HepG2 (cell line): ENCODE measurements around the gene CTSW. TPM values are rescaled to one million over a fixed set of nuclear protein-coding genes. Genes with fewer than 3 reads are reported as not detected.

Experiments
- ARID3A ChIP-seq: IDR thresholded peaks from 2 replicates; pipeline ENCODE4 v1.6.1; 2012; ENCODE audit warnings: low read depth, low read length, improper control_type of control experiment
- ATF1 ChIP-seq: IDR thresholded peaks from 2 replicates; pipeline ENCODE4 v1.6.1; 2016; ENCODE audit warnings: mild to moderate bottlenecking, control low read depth
- CSRNP2 ChIP-seq: sonication (generic); formaldehyde crosslinking; conservative IDR thresholded peaks from 2 replicates; pipeline ENCODE4 v1.8.0; 2022; ENCODE audit warnings: low read depth, missing genetic modification reagents
- DNMT1 ChIP-seq: sonication (generic); formaldehyde crosslinking; IDR thresholded peaks from 2 replicates; pipeline ENCODE4 v1.5.1; 2020; ENCODE audit warnings: mild to moderate bottlenecking, missing genetic modification reagents
- ELF1 ChIP-seq: sonication (generic); formaldehyde crosslinking; IDR thresholded peaks from 2 replicates; pipeline ENCODE4 v1.4.0; 2020; ENCODE audit warnings: missing genetic modification reagents
- ESRRA ChIP-seq: sonication (generic); formaldehyde crosslinking; IDR thresholded peaks from 2 replicates; pipeline ENCODE4 v1.5.1; 2020; ENCODE audit warnings: mild to moderate bottlenecking, low read depth, missing genetic modification reagents
- FIP1L1 ChIP-seq: fragments of 200-400 bp; formaldehyde crosslinking; IDR thresholded peaks from 2 replicates; pipeline ENCODE4 v1.6.1; 2018; ENCODE audit warnings: low read depth, mild to moderate bottlenecking, low read length, moderate library complexity, borderline replicate concordance; ENCODE audit not compliant: insufficient read depth
- HHEX ChIP-seq: IDR thresholded peaks from 2 replicates; pipeline ENCODE4 v1.6.1; 2016; ENCODE audit warnings: control low read depth
- HNF1B ChIP-seq: sonication (generic); formaldehyde crosslinking; IDR thresholded peaks from 2 replicates; pipeline ENCODE4 v1.5.1; 2020; ENCODE audit warnings: mild to moderate bottlenecking, moderate library complexity, missing genetic modification reagents
- HOXA7 ChIP-seq: sonication (generic); formaldehyde crosslinking; IDR thresholded peaks from 2 replicates; pipeline ENCODE4 v1.8.1; 2022; ENCODE audit warnings: mild to moderate bottlenecking, missing genetic modification reagents, moderate library complexity
- JUND ChIP-seq: sonication (generic); formaldehyde crosslinking; IDR thresholded peaks from 2 replicates; pipeline ENCODE4 v1.8.0; 2022; ENCODE audit warnings: mild to moderate bottlenecking, missing genetic modification reagents
- MEF2D ChIP-seq: sonication (generic); formaldehyde crosslinking; IDR thresholded peaks from 2 replicates; pipeline ENCODE4 v1.5.1; 2020; ENCODE audit warnings: mild to moderate bottlenecking, missing genetic modification reagents
- NPAS2 ChIP-seq: sonication (generic); formaldehyde crosslinking; IDR thresholded peaks from 2 replicates; pipeline ENCODE4 v1.8.0; 2022; ENCODE audit warnings: mild to moderate bottlenecking, missing genetic modification reagents, borderline replicate concordance
- RXRB ChIP-seq: IDR thresholded peaks from 2 replicates; pipeline ENCODE4 v1.6.1; 2016; ENCODE audit warnings: borderline replicate concordance, missing genetic modification reagents, missing compliant biosample characterization
- ZNF24 ChIP-seq: fragments of 450-650 bp; IDR thresholded peaks from 2 replicates; pipeline ENCODE4 v1.6.1; 2017; ENCODE audit warnings: antibody characterized with exemption, mild to moderate bottlenecking
- ZNF543 ChIP-seq: sonication (generic); formaldehyde crosslinking; IDR thresholded peaks from 2 replicates; pipeline ENCODE4 v1.4.0; 2020; ENCODE audit warnings: mild to moderate bottlenecking, missing genetic modification reagents
- ZNF605 ChIP-seq: sonication (generic); formaldehyde crosslinking; IDR thresholded peaks from 2 replicates; pipeline ENCODE4 v1.8.0; 2022; ENCODE audit warnings: mild to moderate bottlenecking, missing genetic modification reagents
- ZNF687 ChIP-seq: sonication (generic); formaldehyde crosslinking; IDR thresholded peaks from 2 replicates; pipeline ENCODE4 v1.5.1; 2020; ENCODE audit warnings: mild to moderate bottlenecking, missing genetic modification reagents, moderate library complexity
- ZNF766 ChIP-seq: sonication (generic); formaldehyde crosslinking; IDR thresholded peaks from 2 replicates; pipeline ENCODE4 v1.5.0; 2020; ENCODE audit warnings: missing genetic modification reagents, borderline replicate concordance
- ZNF775 ChIP-seq: sonication (generic); formaldehyde crosslinking; IDR thresholded peaks from 2 replicates; pipeline ENCODE4 v1.4.0; 2020; ENCODE audit warnings: missing genetic modification reagents, mild to moderate bottlenecking, moderate library complexity, borderline replicate concordance
- ZZZ3 ChIP-seq: sonication (generic); formaldehyde crosslinking; IDR thresholded peaks from 2 replicates; pipeline ENCODE4 v1.4.0; 2020; ENCODE audit warnings: missing genetic modification reagents, mild to moderate bottlenecking, borderline replicate concordance
- polyA plus RNA-seq, 8 experiments: library from polyadenylated mRNA; depleted of rRNA in 3 of 8; stranded (reverse) in 7 of 8; unstranded in 1 of 8; fragments of >200 nt; fragmentation: Illumina TruSeq in 4 of 8; extraction: Trizol in 4 of 8; gene quantifications; 2 replicates each; pipeline versions ENCODE4 v1.2.1 to v1.2.3, GENCODE V29; 2011 to 2016; ENCODE audit warnings: low read depth in 4 of 8, missing spikeins in 1 of 8, mixed read lengths in 1 of 8; ENCODE audit not compliant: insufficient read depth in 1 of 8
- total RNA-seq, 5 experiments: library from RNA; depleted of rRNA; stranded (reverse); fragments of >200 nt; fragmentation: Illumina TruSeq; extraction: Trizol; gene quantifications; 2 replicates each; pipeline ENCODE4 v1.2.3, GENCODE V29; 2016; ENCODE audit warnings: low read depth in 1 of 5

CTSW gene
- total and polyA plus RNA-seq, 2 of the 13 experiments (the other 11 are each of a cell fraction or from before 2014, with no cell fraction given), result 0.09 TPM; not detected in 1

GRCh38 chr11:65898656-65899355 is 19.2 kb downstream of the CTSW start (continued):
- TF ChIP-seq MEF2D (CRISPR knock-in tag) (no peak; the same call in 1 of the 2 replicates), ZZZ3 (CRISPR knock-in tag) (no peak), ARID3A (no peak), ZNF543 (CRISPR knock-in tag) (no peak), HOXA7 (no peak), ZNF775 (CRISPR knock-in tag) (no peak), HHEX (no peak), ZNF24 (no peak), ZNF766 (CRISPR knock-in tag) (0 out of 2 replicates have a peak, but pooled peaks have one; percentile 38), CSRNP2 (CRISPR knock-in tag) (no peak), NPAS2 (no peak), DNMT1 (no peak), ZNF605 (CRISPR knock-in tag) (no peak), ESRRA (CRISPR knock-in tag) (no peak; the same call in 1 of the 2 replicates), ELF1 (CRISPR knock-in tag) (peak; percentile 61; the same call in 1 of the 2 replicates), ATF1 (0 out of 2 replicates have a peak, but pooled peaks have one; percentile 21), RXRB (no peak), HNF1B (no peak; the same call in 1 of the 2 replicates), JUND (CRISPR knock-in tag) (no peak), FIP1L1 (no peak), ZNF687 (CRISPR knock-in tag) (no peak)
